ENCODE measurements around the gene RAB3C.

Gene RAB3C

GRCh38 chr5:58901271-58901670, 318.4 kb downstream of the RAB3C start:
- no peaks in the 10 kb centered on the region for H3F3A ChIP-seq (ENCODE audit: insufficient read depth, low read length)
- no peaks in the 10 kb centered on the region for H3K36me3 ChIP-seq (replicated peaks; ENCODE audit: insufficient read depth, low read length)
- no peak overlapping the region for H3K9ac ChIP-seq (ENCODE audit: low read length)
- TF ChIP-seq EZH2 (optimal IDR thresholded peaks at IDR 0.05; ENCODE audit: low read depth, low read length) = no peak
- TF ChIP-seq EZH2phosphoT487 (IDR thresholded peaks at IDR 0.05; ENCODE audit: low read length) = no peak
- TF ChIP-seq CTCF (IDR thresholded peaks at IDR 0.05; ENCODE audit: low read length) = no peak
- no peaks in the 10 kb centered on the region for H3K27me3 ChIP-seq (replicated peaks; ENCODE audit: insufficient read depth, low read length)
- H3K27ac ChIP-seq (ENCODE audit: low read length) = no peak overlapping the region
- H3K79me2 ChIP-seq (ENCODE audit: low read length) = no peaks in the 10 kb centered on the region
- H2AFZ ChIP-seq (ENCODE audit: low read length) = no peak overlapping the region
- no peaks in the 10 kb centered on the region for H3K9me2 ChIP-seq (replicated peaks; ENCODE audit: insufficient read depth, low read length)
- H3K4me2 ChIP-seq (ENCODE audit: low read depth, low read length) = no peak overlapping the region
- H3K4me1 ChIP-seq (ENCODE audit: low read length) = no peaks in the 10 kb centered on the region
- no peaks in the 10 kb centered on the region for H3K9me3 ChIP-seq (replicated peaks; ENCODE audit: insufficient read depth, low read length)
- H4K20me1 ChIP-seq (ENCODE audit: insufficient read depth, low read length) = no peaks in the 10 kb centered on the region
- H3K4me3 ChIP-seq (ENCODE audit: low read length) = no peak overlapping the region
- no peak for DNase-seq

- TF ChIP-seq EZH2 (optimal IDR thresholded peaks at IDR 0.05; ENCODE audit: low read depth, low read length) (no peak), EZH2phosphoT487 (IDR thresholded peaks at IDR 0.05; ENCODE audit: low read length) (no peak), CTCF (IDR thresholded peaks at IDR 0.05; ENCODE audit: low read length) (no peak)
- no peaks in the 10 kb centered on the region for H4K20me1 ChIP-seq (ENCODE audit: insufficient read depth, low read length)
- H3K9me2 ChIP-seq (replicated peaks; ENCODE audit: insufficient read depth, low read length) = no peaks in the 10 kb centered on the region
- no peaks in the 10 kb centered on the region for H3K9me3 ChIP-seq (replicated peaks; ENCODE audit: insufficient read depth, low read length)
- no peak for DNase-seq
- no peak overlapping the region for H3K27ac ChIP-seq (ENCODE audit: low read length)
- no peaks in the 10 kb centered on the region for H3F3A ChIP-seq (ENCODE audit: insufficient read depth, low read length)
- H3K4me1 ChIP-seq (ENCODE audit: low read length) = no peaks in the 10 kb centered on the region
- no peaks in the 10 kb centered on the region for H3K36me3 ChIP-seq (replicated peaks; ENCODE audit: insufficient read depth, low read length)
- H3K4me3 ChIP-seq (ENCODE audit: low read length) = no peak overlapping the region
- no peak overlapping the region for H3K9ac ChIP-seq (ENCODE audit: low read length)
- no peaks in the 10 kb centered on the region for H3K79me2 ChIP-seq (ENCODE audit: low read length)
- no peak overlapping the region for H2AFZ ChIP-seq (ENCODE audit: low read length)
- H3K27me3 ChIP-seq (replicated peaks; ENCODE audit: insufficient read depth, low read length) = no peaks in the 10 kb centered on the region
- no peak overlapping the region for H3K4me2 ChIP-seq (ENCODE audit: low read depth, low read length)
These were observed 319.4 kb downstream of the RAB3C start for GRCh38 chr5:58902305-58902704.

- Histone ChIP-seq H2AFZ (ENCODE audit: low read length) (no peak overlapping the region), H3K4me1 (ENCODE audit: low read length) (no peaks in the 10 kb centered on the region), H3K9me2 (replicated peaks; ENCODE audit: insufficient read depth, low read length) (no peaks in the 10 kb centered on the region), H3F3A (ENCODE audit: insufficient read depth, low read length) (no peaks in the 10 kb centered on the region), H3K4me2 (ENCODE audit: low read depth, low read length) (no peak overlapping the region), H3K27me3 (replicated peaks; ENCODE audit: insufficient read depth, low read length) (no peaks in the 10 kb centered on the region), H3K9me3 (replicated peaks; ENCODE audit: insufficient read depth, low read length) (no peaks in the 10 kb centered on the region), H3K4me3 (ENCODE audit: low read length) (no peak overlapping the region), H3K9ac (ENCODE audit: low read length) (no peak overlapping the region), H3K79me2 (ENCODE audit: low read length) (no peaks in the 10 kb centered on the region), H3K36me3 (replicated peaks; ENCODE audit: insufficient read depth, low read length) (no peaks in the 10 kb centered on the region), H4K20me1 (ENCODE audit: insufficient read depth, low read length) (no peaks in the 10 kb centered on the region), H3K27ac (ENCODE audit: low read length) (no peak overlapping the region)
- DNase-seq = no peak
- TF ChIP-seq EZH2phosphoT487 (IDR thresholded peaks at IDR 0.05; ENCODE audit: low read length) (no peak), CTCF (IDR thresholded peaks at IDR 0.05; ENCODE audit: low read length) (no peak), EZH2 (optimal IDR thresholded peaks at IDR 0.05; ENCODE audit: low read depth, low read length) (no peak)
These were observed 319.9 kb downstream of the RAB3C start for GRCh38 chr5:58902765-58903164.
